Omental fat pad (tissue), 4 donors: Measurements from ENCODE around the gene MYO9B. TPM values are rescaled to one million over a fixed set of nuclear protein-coding genes. Genes with fewer than 3 reads are reported as not detected.

Experiments used
- ATAC-seq: fragments of 150-250 bp; one replicate; pipeline ENCODE4 v1.9.1; 2016; ENCODE audit warnings: mild to moderate bottlenecking, moderate library complexity; ENCODE audit not compliant: low FRiP score
- DNase-seq: peaks from one replicate; pipeline ENCODE4 v3.0.0-alpha.2; 2019; ENCODE audit warnings: low spot score
- total RNA-seq, 4 donors: library from RNA; depleted of rRNA; stranded (reverse); fragments of >200 nt; gene quantifications; one replicate each; pipeline ENCODE4 v1.1.0, GENCODE V29; 2016
- TF ChIP-seq, protein P1 (sequence below), 3 donors: fragments of 450-650 bp; IDR thresholded peaks; one replicate each; pipeline ENCODE4 v1.5.1; 2016 to 2017; ENCODE audit warnings: antibody characterized with exemption in 3 of 3, mild to moderate bottlenecking in 3 of 3, moderate library complexity in 2 of 3

Gene MYO9B
- total RNA-seq, 4 donors from 2014 or later, result 52.7 to 149 (median 85.7) TPM

DNA sequence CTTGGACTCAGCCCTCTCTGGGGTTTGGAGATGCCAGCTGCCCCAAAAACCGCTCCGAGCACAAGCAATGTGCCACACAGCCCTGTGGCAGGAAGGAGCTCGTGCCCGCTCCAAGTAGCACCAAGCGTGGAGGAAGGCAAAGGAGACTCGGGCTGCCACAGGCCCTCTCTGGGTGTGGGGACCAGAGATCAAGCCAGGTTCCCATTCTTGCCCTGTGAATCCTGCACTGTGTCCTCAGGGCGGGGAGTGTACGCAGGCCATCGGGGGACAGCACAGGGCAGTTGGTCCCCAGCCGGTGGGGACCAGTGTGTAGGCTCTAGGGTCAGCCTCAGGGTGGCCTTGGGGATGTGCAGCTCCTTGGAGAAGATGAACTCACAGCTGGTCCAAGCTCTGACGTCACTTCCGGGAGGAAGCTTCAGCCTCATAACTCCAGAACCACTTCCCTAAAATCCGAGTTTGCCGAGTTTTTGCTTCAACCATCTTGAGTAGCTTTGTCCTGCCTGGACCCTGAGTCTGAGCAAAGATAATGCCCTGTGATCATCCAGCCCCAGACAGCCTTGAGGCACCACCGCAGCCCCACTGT lies 39.6 kb upstream of the MYO9B start:
- no peak for ATAC-seq
- TF ChIP-seq, protein P1, sequence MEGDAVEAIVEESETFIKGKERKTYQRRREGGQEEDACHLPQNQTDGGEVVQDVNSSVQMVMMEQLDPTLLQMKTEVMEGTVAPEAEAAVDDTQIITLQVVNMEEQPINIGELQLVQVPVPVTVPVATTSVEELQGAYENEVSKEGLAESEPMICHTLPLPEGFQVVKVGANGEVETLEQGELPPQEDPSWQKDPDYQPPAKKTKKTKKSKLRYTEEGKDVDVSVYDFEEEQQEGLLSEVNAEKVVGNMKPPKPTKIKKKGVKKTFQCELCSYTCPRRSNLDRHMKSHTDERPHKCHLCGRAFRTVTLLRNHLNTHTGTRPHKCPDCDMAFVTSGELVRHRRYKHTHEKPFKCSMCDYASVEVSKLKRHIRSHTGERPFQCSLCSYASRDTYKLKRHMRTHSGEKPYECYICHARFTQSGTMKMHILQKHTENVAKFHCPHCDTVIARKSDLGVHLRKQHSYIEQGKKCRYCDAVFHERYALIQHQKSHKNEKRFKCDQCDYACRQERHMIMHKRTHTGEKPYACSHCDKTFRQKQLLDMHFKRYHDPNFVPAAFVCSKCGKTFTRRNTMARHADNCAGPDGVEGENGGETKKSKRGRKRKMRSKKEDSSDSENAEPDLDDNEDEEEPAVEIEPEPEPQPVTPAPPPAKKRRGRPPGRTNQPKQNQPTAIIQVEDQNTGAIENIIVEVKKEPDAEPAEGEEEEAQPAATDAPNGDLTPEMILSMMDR (IDR thresholded peaks at IDR 0.05), result no peak
- DNase-seq, result no peak

DNA sequence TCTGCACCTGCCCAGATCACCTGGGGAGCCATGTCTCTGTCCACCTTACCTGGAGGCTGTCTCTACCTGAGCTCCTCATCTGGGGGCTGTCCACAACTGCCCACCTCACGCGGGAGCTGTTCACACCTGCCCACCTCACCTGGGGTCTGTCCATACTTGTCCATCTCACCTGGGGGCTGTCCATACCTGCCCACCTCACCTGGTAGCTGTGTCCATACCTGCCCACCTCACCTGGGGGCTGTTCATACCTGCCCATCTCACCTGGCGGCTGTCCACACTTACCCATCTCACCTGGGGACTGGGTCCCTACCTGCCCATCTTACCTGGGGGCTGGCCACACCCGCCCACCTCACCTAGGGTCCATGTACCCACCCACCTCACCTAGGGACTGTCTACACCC lies 38.9 kb upstream of the MYO9B start:
- no peak for DNase-seq
- TF ChIP-seq, protein P1 (IDR thresholded peaks at IDR 0.05), result no peak

DNA sequence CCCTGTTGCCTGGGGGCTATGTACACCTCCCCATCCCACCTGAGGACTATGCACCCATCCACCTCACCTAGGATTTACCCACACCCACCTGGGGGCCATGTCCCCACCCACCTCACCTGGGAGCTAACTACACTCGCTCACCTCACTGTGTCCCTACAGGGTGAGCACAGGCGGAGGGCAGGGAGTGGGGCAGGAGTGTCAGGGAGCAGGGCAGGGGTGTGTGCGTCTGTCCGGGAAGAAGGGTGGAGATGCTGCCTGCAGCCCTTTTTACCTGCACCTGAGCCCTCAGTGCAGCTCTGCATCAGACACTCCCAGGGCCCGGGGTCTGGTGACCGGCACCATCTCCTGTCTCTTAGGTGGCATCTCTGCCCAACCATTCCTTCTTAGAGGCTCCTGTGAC lies 38.4 kb upstream of the MYO9B start:
- TF ChIP-seq, protein P1 (IDR thresholded peaks at IDR 0.05), result no peak
- DNase-seq (no peak), ATAC-seq (no peak)

More for the DNA sequence above, 38.9 kb upstream of the MYO9B start:
- no peak for ATAC-seq

DNA sequence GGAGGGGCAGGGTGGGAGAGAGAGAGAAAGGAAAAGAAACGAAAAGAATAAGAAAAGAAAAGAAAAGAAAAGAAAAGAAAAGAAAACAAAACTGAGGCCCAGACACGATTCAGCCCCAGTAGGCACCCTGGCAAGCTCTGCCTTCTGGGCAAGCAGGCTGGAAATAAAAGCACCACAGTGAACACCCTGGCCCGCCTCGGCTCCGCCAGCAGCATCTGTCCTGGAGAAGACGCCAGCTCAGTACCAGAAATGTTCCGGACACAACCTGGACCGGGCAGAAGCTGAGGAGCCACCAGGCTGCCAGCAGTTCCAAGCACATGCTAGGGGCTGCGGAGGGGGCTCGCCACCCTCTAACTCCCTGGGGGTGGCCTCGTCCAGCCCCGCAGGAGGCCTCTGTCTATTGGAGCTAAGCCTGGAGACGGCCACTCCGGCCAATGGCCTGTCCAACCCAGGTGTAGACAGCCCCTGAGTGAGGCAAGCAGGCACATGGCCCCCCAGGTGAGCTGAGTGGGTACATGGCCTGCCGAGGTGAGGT lies 37.5 kb upstream of the MYO9B start:
- no peak for ATAC-seq
- DNase-seq, result no peak
- TF ChIP-seq, protein P1 (IDR thresholded peaks at IDR 0.05), result no peak

- ATAC-seq (no peak), DNase-seq (no peak)
- TF ChIP-seq, protein P1 (IDR thresholded peaks at IDR 0.05), result no peak
These were observed 33.6 kb upstream of the MYO9B start for GRCh38 chr19:17041976-17042375.

DNA sequence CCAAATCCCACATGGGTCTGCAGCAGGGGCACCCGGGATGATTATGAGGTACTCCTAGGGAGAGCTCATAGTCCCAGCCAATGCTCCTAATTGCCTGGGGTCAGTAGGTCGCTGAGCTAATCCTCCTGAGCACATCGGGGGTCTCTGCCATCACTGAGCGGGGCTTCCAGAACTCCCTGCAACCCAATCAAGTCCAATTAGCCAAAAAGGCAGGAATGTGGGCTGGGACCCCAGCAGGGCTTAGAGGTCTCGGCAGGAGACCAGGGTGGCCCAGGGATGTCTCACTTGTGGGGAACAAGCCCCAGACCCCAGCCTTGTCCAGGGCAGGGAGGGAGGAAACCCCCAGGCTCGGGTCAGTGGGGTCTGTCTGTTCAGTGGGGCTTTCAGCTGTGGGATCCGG lies 31.8 kb upstream of the MYO9B start:
- TF ChIP-seq, protein P1 (IDR thresholded peaks at IDR 0.05), result no peak
- no peak for ATAC-seq
- DNase-seq, result no peak

GRCh38 chr19:17045907-17046502 lies 29.6 kb upstream of the MYO9B start:
- no peak for DNase-seq
- TF ChIP-seq, protein P1 (IDR thresholded peaks at IDR 0.05), result no peak
- ATAC-seq, result no peak
